Frontal cortex (tissue), 4 donors: ENCODE measurements around the gene RPL37A. TPM values are rescaled to one million over a fixed set of nuclear protein-coding genes. Genes with fewer than 3 reads are reported as not detected.

Experiments used
- DNase-seq, 2 donors: peaks; one replicate each; pipeline ENCODE4 v3.0.0; 2012; ENCODE audit warnings: low spot score in 2 of 2
- FAIRE-seq: peaks from 2 replicates; lab custom pipeline; 2012; peaks lifted over from hg19 to GRCh38; lab: Jason Lieb, UNC
- total RNA-seq: library from RNA; depleted of rRNA; stranded (reverse); fragments of >200 nt; gene quantifications from one replicate; pipeline ENCODE4 v1.2.3, GENCODE V29; 2014
- donor health status: control.
- donor health status: control.
- donor health status: control.

Gene RPL37A
- total RNA-seq, 1 donor from 2014 or later: 3,585 TPM

DNA sequence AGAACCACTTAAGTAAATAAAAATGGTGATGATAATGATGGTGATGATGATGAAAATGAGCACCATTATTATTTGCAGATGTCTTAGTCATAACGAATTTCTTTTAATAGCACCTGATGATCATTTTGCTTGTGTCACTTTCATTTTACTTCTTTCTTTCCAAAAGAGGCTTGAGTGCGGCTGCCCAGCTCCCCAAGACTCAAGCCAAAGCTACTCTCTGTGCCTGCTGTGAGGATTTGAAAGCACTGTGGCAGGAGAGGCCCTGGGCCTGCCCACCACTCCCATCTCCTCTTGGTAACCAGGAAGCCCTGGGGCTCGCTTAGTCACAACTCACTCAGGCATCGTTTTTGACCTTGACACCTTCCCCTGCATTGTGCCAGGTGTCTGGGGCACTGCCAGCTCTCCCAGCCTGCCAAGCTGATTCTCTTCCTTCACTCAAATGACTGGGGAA lies 41.2 kb downstream of the RPL37A start:
- DNase-seq (no peak), FAIRE-seq (no peak)

GRCh38 chr2:216540920-216541319 lies 42.3 kb downstream of the RPL37A start:
- DNase-seq (no peak), FAIRE-seq (no peak)

- no peak for FAIRE-seq
- no peak for DNase-seq
Measured at GRCh38 chr2:216541505-216541904, 42.9 kb downstream of the RPL37A start.

DNA sequence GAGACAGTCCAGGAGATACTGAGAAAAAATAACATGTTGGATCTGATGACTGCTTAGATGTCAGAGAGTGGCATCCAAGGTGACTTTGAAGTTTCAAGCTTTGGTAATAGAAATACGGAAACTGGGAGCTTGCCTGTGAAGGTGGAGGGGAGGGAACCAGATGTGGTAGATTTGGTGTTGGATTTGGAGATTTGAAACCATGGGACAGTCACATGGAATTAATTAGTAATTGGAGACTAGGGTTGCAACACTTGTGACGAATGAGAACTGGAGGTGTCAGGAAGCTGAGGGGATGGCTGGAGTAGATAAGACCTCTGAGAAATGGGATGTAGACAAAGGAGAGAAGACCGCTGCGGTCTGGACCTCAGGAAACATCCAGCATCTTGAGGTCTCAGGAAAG lies 46.7 kb downstream of the RPL37A start:
- no peak for DNase-seq
- FAIRE-seq: no peak

DNA sequence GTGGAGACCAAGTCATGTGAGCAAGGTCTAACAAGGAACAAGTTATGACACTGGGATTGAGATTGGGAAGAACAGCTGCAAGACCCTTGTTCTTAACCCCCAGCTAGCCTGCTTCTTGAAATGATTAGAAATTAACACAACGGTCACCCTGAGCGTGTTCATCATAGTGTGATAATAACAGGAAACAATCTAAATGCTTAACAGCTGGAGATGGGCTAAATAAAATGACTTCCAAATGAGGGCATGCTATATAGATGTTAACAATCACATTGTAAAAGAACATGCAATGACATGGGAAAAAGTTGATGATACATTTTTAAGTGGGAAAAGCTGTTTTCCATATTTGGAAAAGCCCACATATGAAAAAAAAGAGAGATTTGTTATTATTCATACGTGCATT lies 47.6 kb downstream of the RPL37A start:
- no peak for FAIRE-seq

GRCh38 chr2:216546641-216547403 lies 48.2 kb downstream of the RPL37A start:
- FAIRE-seq (no peak), DNase-seq (no peak)

More for the DNA sequence above, 47.6 kb downstream of the RPL37A start:
- no peak for DNase-seq

DNA sequence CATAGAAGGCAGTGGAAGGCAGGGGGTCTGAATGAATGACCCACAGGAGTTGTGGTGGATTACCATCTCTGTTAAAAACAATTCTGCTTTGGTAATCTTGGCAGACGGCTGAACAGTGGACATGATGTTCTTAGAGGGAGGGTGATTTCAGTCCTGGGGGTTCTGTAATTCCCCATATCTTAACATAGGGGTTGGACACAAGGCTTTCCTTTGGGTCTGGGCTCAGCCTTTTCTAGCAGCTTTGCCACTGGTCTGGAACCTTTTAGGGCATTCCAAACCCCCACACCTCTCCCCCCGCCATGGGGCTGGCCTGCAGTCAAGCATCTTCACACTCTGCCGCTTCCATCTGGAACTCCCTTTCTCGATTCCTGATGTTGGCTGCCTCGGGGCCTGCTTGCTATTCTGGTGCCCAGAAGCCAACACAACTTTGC lies 50.3 kb downstream of the RPL37A start:
- DNase-seq: no peak
- no peak for FAIRE-seq

DNA sequence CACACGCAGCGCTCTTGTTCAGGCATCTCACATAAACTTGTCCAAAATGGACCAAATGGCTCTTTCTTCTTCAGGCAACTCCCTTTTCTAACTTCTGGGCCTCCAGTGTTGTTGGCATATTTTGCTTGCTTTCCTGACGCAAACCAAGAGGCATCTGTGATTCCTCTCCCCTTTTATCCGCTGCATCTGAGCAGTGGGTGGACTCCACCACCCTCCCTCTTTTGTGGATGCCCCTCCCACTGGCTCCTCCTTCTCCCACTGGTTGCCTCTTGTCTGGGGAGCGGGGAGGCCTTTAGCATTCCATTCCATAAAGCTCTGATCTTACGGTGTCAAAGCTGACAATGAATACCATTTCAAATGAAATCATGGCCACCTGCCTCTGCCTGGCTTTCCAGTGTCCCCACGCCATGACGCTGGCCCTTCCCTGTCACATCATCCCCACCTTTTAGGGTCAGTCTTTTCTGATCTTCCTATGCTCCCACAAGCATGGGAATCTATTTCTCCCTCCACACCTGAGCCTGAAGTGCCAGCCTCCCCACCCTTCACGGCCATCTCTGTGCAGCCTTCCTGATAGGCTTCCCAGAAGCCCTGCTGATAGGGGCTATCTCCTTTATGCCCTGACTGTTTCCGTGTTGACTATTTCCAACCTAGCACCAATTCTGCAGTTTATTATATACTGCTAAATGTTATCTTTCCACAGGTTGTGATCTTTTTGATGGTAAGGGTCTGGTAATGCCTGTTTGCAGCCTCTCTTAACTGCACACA lies 51.5 kb downstream of the RPL37A start:
- no peak for DNase-seq
- FAIRE-seq: no peak

GRCh38 chr2:216551234-216552068 lies 52.8 kb downstream of the RPL37A start:
- FAIRE-seq (no peak), DNase-seq (no peak)

- no peak for FAIRE-seq
Measured at GRCh38 chr2:216553093-216553478, 54.4 kb downstream of the RPL37A start.

More at GRCh38 chr2:216553093-216553478, 54.4 kb downstream of the RPL37A start:
- DNase-seq: no peak

Other genes with a start within 250 kb of the RPL37A start
- gene MARCHF4, start 126.4 kb upstream of the RPL37A start, total RNA-seq: 8.2 TPM
- gene SMARCAL1, start 86.4 kb upstream of the RPL37A start, total RNA-seq: 12.6 TPM
- 253 TPM for gene IGFBP2, start 134.6 kb downstream of the RPL37A start, total RNA-seq
- gene IGFBP5, start 196.7 kb downstream of the RPL37A start, total RNA-seq: 26.1 TPM